OCI-LY7 (cell line): ENCODE results near the gene S1PR1.
"Not testable (repeated sequence)": the region's sequence is repeated elsewhere in the genome, so short reads cannot be mapped to it uniquely, and the experiment has no call there.

Experiments
- EZH2phosphoT487 ChIP-seq: fragments of 200-600 bp; sonication (generic); IDR thresholded peaks from 2 replicates; pipeline ENCODE4 v1.6.1; 2018; ENCODE audit warnings: low read depth, borderline replicate concordance, mild to moderate bottlenecking, mixed run types, antibody characterized with exemption, low read length, moderate library complexity, mixed read lengths
- TF ChIP-seq, protein P1 (sequence below): fragments of 200-600 bp; sonication (generic); conservative IDR thresholded peaks from 2 replicates; pipeline ENCODE4 v1.5.1; 2014; ENCODE audit warnings: mild to moderate bottlenecking, antibody characterized with exemption, low read length, moderate library complexity, mixed read lengths

DNA sequence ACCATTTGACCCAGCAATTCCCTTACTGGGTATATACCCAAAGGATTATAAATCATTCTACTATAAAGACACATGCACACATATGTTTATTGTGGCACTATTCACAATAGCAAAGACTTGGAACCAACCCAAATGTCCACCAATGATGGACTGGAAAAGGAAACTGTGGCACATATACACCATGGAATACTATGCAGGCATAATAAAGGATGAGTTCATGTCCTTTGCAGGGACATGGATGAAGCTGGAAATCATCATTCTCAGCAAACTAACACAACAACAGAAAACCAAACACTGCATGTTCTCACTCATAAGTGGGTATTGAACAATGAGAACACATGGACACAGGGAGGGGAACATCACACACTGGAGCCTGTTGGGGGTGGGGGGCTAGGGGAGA lies 4.6 kb upstream of the S1PR1 start:
- TF ChIP-seq, protein P1, sequence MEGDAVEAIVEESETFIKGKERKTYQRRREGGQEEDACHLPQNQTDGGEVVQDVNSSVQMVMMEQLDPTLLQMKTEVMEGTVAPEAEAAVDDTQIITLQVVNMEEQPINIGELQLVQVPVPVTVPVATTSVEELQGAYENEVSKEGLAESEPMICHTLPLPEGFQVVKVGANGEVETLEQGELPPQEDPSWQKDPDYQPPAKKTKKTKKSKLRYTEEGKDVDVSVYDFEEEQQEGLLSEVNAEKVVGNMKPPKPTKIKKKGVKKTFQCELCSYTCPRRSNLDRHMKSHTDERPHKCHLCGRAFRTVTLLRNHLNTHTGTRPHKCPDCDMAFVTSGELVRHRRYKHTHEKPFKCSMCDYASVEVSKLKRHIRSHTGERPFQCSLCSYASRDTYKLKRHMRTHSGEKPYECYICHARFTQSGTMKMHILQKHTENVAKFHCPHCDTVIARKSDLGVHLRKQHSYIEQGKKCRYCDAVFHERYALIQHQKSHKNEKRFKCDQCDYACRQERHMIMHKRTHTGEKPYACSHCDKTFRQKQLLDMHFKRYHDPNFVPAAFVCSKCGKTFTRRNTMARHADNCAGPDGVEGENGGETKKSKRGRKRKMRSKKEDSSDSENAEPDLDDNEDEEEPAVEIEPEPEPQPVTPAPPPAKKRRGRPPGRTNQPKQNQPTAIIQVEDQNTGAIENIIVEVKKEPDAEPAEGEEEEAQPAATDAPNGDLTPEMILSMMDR: not testable (repeated sequence)
- TF ChIP-seq EZH2phosphoT487: not testable (repeated sequence)
